GOT3 (cell line): ENCODE measurements around the gene CCSER1.
"Not testable (repeated sequence)": the region's sequence is repeated elsewhere in the genome, so short reads cannot be mapped to it uniquely, and the experiment has no call there.

Experiments used
- DNase-seq: peaks from one replicate; lab custom pipeline; 2025; ENCODE audit warnings: mixed read lengths; lab: John Stamatoyannopoulos, UW

The CCSER1 gene

DNA sequence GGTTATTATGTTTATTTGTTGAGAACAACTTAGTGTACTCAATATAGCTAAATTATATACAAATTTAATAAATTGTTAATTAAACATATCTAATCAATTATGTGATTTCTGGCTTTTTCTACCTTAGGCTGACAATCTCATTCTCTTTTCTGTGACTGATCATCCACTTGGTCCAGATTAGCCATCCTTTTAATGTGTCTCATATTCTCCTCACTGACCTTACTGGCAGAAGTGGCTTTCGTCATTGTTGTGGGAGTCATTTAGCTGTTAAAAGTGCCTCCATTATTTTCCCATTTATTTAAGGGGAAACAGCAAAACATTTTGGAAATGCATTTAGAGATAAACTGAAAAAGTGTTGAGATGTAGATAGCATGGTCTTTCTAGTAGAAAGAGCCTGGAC lies 172.2 kb downstream of the CCSER1 start:
- no peak for DNase-seq

DNA sequence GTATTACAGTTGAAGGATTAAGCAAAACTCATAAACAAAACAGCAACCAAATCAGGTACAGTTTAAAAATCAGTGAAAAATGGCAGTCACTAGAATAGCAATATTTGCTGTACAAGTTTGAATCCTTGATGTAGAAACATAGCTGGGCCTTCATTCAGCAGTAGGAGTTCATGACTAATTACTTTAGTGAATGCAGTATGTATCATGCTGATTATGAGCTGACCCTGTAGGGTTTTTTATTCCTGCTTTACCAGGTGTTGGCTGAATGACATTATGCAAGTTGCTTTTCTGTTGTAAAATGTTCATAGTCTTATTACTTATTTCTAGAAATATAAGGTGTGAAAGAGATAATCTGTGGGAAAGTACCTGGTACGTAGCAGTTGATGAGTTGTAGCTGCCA lies 179.6 kb downstream of the CCSER1 start:
- DNase-seq, result no peak

DNA sequence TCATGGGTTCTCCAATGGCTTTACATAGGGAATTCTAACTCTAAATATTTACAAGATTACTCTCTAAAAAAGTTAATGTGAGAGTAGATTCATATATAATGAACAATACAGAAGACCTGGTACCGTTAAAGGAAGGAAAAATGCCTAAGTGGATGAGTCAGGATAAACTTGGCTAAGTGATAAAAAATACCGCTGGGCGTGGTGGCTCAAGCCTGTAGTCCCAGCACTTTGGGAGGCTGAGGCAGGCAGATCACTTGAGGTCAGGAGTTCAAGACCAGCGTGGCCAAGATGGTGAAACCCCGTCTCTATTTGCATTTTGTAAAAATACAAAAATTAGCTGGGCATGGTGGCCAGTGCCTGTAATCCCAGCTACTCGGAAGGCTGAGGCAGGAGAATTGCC lies 189.9 kb downstream of the CCSER1 start:
- not testable (repeated sequence) for DNase-seq

DNA sequence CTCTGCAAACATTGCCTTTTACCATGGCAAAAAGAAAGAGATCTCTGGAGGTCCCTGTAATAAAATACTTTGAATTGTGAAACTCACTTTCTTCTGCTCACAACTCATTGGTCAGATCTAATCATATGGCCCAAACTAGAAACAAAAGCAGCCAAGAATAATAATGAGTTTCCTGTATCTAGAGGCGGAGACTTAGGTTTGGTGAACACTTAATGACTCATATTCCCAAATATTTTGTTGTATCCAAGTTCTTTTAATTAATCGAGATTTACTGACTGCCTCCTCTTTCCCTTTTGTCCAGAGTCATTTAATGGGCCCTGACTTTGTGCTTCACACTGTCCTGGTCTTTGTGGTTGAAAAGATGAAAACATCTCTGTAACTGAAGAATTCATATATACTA lies 190.6 kb downstream of the CCSER1 start:
- DNase-seq, result no peak

DNA sequence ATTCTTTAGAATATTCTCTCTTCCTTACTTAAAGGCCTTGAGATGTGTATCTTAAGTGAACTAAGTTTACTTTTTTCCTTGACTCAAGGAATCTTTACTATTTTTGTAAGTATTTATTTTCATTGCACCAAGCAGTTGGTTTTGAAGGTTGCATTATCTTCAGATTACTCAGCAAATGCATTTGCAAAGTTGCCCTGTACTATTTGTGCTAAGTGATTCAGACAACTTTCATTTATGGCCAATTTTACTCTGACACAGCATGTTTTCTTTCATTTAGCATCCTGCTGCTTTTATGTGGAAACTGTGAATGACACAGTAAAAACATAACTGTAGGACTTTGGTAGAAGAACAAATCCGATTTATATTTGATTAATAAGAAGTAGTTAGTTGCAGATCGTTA lies 191.0 kb downstream of the CCSER1 start:
- DNase-seq, result no peak

DNA sequence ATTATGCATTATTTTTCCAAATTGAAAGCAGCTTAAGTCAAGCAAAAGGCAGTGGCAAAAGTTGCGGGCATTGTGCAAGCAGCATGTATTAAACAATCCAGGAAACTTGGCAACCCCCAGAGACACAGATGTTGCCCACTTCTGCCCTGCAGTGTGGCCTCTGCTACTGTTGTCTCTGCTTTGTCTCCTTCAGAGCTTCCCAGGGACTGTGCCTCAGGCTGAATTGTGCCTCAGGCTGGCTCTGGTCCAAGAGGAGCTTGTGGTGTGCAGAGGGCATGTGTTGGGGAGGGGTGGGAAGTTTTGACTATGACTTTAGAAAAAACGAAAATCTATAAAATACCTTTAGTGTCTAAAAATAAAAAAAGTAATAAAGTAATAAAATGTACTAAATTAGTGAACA lies 201.4 kb downstream of the CCSER1 start:
- DNase-seq, result no peak

DNA sequence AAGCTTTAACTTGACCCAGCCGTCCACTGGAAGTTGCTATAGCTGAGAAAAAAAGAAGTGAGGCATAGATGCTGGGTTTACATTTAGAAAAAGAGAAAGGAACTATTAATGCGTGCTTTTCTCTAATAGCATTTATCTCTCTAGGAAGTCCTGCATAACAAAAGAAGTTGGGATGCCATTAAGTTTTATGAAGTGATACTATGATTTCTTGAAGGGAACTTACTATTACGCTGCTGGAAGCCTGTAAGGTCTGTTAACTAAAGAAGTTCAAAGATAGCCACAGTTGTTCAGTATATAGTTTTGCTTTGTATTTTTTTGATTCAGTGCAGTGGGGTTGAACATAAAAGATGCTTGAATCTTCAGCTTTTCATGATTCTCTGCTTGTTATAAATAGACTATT lies 203.4 kb downstream of the CCSER1 start:
- no peak for DNase-seq

DNA sequence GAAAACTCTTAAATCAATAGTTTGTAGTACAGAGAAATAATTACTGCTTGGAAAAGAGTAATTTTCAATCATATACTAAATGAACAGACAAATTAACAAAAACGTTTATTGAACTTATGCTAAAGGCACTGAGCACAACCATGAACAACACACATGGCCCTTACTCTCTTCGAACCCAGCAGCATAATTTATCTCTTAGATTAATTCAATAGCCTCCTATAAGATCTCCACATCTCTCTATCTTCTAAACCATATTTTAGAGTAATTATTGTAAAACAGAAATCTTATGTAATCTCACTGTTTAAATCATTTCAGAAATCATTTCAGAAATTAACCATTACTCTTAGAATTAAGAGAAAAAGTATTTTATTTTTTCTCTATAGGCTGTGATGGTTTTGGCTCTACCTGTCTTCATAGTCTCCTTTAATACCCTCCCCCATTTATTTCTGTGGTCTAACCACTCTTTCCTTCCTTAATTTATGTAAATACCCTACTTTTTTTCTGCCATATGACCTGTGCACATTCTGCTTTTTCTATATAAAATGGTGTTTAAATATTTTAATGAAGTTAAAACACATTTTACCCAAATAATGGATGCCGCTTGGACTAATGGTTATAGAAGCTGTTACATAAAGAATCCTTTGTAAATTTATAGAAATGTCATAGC lies 218.5 kb downstream of the CCSER1 start:
- no peak for DNase-seq

DNA sequence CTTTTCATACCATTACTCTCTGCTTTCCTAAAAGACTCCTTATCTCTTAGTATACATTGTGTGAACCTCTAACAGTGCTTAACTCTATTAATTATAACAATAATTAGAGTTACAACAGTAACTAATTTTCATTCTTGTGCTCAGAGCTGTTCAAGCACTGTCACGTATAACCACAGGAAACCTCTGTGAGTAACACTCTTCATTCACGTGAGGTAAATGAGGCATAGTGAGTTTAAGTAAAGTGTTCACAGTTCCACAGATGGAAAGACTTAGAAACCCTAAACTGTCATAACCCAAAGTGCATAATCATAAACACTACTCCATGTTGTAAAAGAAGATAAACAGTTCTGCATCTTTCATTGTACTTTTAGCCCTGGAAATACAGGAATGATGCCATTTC lies 222.4 kb downstream of the CCSER1 start:
- DNase-seq, result no peak

DNA sequence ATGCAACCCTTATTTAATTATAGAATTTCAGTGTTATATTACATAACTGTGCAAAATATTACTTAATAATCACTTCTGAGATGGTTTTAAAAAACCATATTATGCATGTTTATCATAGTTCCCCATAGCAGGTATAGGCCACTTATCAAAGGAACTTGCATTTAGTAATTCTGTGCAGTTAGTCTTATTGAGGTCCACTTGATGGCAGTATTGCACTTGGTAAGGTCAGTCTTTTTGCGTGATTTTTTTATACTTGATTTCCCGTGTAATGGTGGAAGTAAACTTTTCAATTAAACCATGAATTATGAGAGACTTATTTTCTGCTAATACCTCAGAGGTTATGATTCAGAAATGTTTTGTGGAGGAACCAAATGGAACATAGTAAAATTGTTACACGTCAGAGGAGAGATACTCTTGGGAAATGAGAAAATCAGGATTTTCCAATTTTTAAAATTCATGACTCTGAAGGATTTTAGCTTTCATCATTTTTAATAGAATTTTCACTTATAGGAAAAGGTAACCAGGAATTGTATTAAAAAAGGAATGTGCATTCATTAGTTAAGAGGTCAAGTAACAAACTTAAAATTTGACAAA lies 230.0 kb downstream of the CCSER1 start:
- no peak for DNase-seq

DNA sequence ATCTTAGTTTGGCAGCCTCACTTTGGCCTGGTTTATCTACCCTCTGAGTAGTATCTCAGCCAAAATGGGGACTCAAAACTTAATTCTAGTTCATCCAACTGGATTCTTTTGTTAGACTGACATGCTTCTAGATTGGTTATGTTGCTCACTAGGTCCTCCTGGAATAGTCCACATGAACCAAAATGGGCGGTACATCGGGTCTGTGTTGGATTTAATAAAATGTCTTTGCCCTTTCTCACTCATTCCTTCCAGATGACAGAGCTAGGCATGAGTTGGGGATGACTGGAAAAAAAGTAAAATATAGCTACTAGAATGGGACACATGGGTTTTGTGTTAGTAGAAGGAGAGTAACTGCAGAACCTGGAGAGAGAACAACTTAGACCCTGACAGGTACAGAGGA lies 247.9 kb downstream of the CCSER1 start:
- DNase-seq, result no peak

DNA sequence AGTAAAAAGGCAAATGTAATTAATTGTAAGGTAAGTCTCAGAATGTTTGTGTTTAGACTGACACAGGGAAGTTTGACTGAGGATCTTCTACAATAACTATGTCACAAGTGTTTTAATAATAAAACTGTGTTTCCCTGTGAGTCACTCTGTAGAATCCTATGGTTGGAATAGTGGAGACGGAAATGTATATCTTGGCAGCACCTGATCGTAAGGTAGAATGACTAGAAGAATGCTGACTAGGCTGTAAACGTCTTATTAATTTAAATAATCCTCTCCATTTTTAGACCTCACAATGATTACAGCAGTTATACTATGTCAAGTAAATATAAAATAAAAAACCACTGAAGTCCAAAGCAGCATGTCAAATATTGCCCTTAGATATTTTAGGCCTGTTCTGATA lies 266.0 kb downstream of the CCSER1 start:
- DNase-seq, result no peak

DNA sequence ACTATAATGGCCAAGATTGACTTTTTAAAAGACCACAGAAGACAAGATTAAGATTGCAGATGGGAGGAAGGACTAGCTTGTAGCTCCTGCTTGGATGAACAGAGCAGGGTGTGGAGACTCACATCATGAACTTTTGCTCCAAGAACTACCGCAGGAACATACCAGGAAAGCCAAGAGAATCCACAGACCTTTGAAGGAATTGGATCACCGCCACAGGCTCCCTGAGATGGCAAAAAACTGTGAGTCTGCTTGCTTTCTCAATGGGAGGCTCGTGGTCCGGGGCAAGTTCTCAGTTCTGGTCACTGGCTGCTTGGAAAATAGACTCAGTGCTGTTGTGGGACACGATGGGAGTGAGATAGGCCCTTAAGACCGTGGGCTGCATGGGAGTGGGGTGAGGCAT lies 276.6 kb downstream of the CCSER1 start:
- no peak for DNase-seq

DNA sequence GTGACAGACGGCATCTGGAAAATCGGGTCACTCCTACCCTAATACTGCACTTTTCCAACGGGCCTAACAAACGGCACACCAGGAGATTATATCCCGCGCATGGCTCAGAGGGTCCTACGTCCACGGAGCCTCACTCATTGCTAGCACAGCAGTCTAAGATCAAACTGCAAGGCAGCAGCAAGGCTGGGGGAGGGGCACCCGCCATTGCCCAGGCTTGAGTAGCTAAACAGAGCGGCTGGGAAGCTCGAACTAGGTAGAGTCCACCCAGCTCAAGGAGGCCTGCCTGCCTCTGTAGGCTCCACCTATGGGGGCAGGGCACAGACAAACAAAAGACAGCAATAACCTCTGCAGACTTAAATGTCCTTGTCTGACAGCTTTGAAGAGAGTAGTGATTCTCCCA lies 280.7 kb downstream of the CCSER1 start:
- DNase-seq, result not testable (repeated sequence)

DNA sequence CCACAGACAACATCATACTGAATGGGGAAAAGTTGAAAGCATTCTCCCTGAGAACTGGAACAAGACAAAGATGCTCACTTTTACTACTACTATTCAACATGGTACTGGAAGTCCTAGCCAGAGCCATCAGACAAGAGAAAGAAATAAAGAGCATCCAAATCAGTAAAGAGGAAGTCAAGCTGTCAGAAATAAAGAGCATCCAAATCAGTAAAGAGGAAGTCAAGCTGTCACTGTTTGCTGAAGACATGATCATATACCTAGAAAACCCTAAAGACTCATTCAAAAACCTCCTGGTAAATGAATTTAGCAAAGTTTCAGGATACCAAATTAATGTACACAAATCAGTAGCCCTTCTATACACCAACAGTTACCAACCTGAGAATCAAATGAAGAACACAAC lies 285.6 kb downstream of the CCSER1 start:
- DNase-seq, result not testable (repeated sequence)

DNA sequence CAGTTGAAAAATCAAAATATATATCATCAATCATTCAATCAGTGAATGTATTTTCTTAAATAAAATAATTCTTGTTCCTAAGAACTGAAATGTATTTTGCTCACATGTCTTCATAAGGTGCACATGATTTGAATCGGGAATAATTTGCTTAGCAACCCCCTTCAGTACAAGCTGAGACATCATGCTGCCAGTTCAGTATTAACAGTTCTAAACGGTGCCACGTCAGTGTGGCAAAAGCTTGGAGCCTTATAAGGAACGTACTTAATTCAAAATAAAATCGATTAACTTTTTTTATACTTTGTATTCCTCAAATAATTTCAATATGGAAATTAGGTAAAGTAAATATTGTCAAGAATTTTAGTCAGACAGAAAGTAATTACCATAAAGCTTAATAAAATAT lies 287.9 kb downstream of the CCSER1 start:
- no peak for DNase-seq

DNA sequence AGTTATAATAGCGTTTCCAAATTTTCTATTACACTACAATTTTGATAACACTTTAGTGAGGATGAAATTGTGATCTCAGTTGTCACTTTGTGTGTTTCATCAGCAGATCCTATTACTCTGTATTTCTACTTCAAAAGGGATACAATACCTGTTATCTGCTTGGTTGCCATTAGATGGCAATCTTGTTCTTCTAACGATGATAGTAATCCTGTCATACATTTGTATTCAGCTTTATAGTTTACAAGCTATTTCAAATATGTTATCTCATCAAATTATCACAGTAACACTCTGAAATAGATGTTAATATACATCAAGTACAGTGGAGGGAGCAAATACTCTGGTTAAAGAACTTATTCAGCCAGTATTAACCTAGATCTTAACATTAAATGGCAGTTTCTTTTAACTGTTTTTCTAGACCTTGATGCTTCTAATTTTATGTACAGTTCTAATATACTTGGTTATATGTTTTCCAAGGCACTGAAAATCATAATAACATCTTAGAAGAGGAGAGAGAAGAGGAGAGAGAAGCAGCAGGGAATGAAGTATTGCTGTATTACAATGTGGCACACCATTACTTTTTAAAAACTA lies 292.0 kb downstream of the CCSER1 start:
- no peak for DNase-seq

DNA sequence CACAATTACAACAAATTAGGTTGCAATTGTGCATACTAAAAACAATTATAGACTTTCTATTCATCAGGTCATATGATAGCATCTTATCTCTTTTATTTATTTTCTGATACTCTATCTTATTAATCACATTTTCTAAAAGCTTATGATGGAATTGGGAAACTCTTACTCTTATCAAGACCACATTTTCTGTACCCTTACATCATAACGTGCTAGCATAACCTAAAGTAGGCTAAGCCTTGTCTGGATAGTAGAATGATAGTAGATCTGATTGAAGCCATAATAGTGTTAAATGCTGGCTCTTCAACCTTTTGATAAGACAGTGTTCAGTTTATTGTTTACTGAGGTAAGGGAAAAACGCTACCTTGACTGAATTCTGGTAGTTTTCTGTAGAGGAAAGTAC lies 294.0 kb downstream of the CCSER1 start:
- no peak for DNase-seq

DNA sequence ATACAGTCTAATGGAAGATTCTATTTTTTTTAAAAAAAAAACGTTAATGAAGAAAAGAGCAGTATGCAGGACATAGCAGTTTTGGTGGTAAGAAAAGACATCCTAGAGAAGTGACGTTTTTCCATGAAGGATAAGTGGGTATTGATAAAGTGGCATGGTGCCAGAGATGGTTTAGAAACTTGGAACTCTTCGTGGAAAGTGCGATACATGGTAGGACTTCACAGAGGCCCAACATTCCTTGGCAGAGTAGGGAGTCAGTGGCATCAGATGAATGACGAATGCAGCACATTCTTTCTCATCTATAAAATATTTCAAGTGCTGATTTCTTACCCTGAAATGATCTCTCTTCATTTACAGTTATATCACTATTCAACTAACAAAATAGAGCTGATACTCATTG lies 298.7 kb downstream of the CCSER1 start:
- no peak for DNase-seq

DNA sequence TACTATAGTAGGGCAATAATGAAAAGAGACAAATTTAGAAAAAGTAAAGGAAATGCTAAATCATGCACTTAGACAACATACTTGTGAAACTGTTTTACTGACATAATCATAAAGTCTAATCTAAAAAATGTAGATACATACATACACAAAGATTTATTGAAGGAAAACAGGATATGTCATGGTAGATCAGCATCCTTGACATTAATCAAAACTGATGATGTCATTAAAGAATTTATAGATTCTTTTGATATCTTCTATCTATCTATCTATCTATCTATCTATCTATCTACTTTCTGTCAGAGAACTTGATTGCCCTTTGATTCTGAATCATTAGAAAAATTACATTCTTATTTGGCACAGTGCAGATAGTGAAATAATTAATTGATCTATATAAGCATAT lies 311.3 kb downstream of the CCSER1 start:
- DNase-seq, result no peak

DNA sequence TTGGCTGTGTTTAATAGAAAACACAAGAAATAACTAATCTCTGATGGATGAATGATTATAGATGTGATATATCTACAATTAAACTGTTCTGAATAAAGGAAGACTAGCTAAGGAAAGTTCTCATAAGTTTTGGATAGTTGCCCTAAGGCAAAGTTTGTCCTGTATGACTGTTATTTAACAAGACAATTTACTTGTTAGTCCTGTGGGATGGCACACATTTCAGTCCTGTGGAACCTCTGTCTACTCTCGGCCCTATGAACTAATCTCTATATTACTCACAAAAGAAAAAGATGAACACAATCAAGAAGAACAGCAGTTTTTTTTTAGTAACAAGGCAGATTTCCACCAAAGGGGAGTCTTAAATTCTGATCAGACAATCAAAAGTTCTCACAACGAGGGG lies 314.6 kb downstream of the CCSER1 start:
- DNase-seq, result no peak

DNA sequence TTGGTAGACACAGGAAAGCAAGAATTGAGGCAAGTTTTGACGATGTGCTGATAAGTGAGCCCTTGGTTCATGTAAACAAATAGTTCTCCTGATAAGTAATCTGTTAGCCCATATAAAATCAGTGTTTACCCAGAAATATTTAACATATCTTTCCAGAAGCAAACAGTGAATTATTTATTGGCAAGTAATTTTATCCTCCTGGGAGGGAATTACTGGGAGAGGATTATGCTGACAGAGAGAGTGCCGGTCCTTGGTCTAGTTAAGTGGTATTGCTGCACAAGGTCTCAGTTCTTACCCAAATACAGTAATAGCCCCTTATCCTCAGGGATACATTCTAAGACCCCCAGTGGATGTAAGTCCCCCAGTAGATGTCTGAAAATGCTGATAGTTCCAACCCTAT lies 315.4 kb downstream of the CCSER1 start:
- DNase-seq, result no peak

DNA sequence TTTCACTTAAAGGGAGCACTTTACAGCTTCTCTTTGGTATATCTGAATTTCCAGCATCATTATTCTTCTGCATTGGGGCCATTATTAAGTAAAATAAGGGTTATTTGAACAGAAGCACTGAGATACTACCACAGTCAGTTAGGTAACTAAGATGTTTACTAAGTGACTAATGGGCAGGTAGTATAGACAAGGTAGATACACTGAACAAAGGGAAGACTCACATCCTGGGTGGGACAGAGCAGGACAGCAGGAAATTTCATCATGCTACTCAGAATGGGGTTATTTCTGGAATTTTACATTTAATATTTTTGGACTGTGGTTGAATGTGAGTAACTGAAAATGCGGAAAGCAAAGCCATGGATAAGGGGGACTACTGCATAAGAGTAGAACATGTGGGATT lies 316.0 kb downstream of the CCSER1 start:
- no peak for DNase-seq

DNA sequence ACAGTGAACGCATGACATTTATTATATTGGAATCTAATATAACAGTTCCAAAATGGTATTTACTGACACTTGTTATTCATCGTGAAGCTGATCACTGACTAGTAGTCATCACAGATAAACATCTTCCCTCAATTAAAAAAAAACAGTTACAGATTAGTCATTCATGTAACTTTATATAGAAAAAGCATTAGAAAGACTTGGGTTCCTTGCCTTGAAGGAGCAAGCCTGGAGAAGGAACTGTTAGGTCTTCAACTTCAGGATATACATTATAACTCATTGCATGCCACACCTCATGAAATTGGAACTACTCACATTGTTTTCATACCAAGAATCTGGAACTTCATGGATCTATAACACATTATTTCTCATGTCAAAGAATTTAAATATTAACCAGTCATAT lies 317.7 kb downstream of the CCSER1 start:
- DNase-seq, result no peak
